HFF-Myc (cell line): ENCODE measurements around the gene APOBEC2.

Experiments
- DNase-seq: peaks from one replicate; pipeline ENCODE4 v3.0.0-alpha.2; 2011; ENCODE audit warnings: low read depth; ENCODE audit errors: extremely low read depth
- H3K4me3 ChIP-seq: replicated peaks from 2 replicates; pipeline ENCODE4 v1.5.1; 2011; ENCODE audit warnings: low read depth, mild to moderate bottlenecking, control low read depth, low read length
- TF ChIP-seq, protein P1 (sequence below): IDR thresholded peaks from 2 replicates; pipeline ENCODE4 v1.5.1; 2012; ENCODE audit warnings: mild to moderate bottlenecking, low read depth, low read length, control low read depth; ENCODE audit errors: missing control alignments

APOBEC2 gene

GRCh38 chr6:41049521-41049920 lies 3.5 kb upstream of the APOBEC2 start:
- TF ChIP-seq, protein P1, sequence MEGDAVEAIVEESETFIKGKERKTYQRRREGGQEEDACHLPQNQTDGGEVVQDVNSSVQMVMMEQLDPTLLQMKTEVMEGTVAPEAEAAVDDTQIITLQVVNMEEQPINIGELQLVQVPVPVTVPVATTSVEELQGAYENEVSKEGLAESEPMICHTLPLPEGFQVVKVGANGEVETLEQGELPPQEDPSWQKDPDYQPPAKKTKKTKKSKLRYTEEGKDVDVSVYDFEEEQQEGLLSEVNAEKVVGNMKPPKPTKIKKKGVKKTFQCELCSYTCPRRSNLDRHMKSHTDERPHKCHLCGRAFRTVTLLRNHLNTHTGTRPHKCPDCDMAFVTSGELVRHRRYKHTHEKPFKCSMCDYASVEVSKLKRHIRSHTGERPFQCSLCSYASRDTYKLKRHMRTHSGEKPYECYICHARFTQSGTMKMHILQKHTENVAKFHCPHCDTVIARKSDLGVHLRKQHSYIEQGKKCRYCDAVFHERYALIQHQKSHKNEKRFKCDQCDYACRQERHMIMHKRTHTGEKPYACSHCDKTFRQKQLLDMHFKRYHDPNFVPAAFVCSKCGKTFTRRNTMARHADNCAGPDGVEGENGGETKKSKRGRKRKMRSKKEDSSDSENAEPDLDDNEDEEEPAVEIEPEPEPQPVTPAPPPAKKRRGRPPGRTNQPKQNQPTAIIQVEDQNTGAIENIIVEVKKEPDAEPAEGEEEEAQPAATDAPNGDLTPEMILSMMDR: no peak
- DNase-seq: no peak
- no peak overlapping the region for H3K4me3 ChIP-seq

DNA sequence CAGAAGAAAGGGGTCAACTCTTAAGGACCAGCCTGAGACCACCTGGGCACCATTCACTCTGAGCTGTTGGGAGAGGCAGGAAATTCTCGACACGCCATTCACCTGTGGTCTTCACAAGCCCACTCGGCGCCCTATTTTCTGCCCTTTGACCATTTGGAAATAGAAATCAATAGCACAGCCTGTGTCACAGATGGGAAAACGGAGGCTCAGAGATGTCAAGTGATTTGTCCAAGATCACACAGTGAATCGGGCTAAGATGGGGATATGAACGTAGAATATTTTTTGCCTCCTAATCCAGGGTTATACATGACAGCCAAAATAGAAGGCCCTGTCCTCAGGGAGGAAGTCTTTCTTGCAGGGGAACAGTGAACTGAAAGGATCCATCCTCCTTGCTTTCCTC lies 3.0 kb upstream of the APOBEC2 start:
- no peak overlapping the region for H3K4me3 ChIP-seq
- TF ChIP-seq, protein P1: no peak
- DNase-seq: no peak

GRCh38 chr6:41050536-41050935 lies 2.5 kb upstream of the APOBEC2 start:
- H3K4me3 ChIP-seq: no peak overlapping the region
- TF ChIP-seq, protein P1: no peak
- DNase-seq: no peak

DNA sequence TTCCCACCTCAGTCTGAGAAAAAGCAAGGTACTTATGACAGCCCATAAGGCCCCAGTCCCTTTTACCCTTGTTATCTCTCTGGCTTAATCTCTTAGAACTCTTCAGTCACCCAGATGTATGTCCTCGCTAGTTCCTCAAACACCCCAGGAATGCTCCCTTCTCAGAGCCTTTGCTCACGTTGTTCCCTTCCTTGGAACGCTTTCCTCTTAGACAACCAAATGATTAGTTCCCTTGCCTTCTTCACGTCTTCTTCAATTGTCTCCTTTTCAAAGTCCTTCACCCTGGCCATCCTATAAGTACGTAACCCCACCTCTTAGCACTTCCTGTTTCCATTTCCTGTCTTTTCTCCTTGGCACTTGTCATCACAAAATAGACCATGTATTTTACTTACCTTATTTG lies 1.1 kb upstream of the APOBEC2 start:
- no peak overlapping the region for H3K4me3 ChIP-seq
- no peak for DNase-seq

DNA sequence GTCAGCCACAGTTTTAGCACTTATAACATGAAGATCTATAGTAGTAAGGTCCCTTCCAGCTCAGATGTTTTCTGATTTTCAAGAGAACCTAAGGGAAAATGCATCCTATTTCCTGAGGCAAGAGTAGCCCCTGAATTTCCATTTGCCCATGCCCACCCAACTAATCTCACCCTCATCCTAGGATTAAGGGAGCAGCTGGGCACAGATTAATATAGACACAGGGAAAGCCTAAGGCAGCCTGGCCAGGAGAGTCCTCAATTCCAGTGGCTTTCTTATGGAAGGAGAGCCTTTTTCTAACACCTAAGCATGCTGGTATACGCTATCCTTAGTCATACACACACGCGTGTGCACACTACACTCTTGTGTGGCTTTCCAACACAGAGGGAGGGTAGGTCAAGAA lies 1.5 kb downstream of the APOBEC2 start:
- no peak overlapping the region for H3K4me3 ChIP-seq
- TF ChIP-seq, protein P1: no peak
- no peak for DNase-seq

More for the DNA sequence above, 1.1 kb upstream of the APOBEC2 start:
- TF ChIP-seq, protein P1: no peak

DNA sequence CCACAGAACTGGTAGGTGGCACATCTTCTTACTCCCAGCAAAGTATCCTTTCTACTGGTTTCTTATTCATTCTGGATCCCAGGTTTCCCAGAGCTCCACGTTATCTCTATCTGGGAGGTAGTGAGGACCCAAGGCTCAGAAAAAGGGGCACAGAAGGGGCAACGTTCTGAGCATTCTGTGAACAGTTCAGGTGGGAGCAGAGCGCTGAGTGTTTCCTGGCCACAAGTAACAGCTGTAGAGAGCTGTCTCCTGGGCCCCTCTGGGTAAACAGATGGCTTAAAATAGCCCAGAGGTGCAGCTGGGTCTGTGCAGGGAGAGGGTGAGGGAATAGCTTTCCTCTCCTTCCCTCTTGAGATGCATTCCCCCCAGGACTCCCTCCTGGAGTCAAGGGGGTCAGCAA lies 2.1 kb downstream of the APOBEC2 start:
- TF ChIP-seq, protein P1: no peak
- no peak for DNase-seq
- H3K4me3 ChIP-seq: no peak overlapping the region

DNA sequence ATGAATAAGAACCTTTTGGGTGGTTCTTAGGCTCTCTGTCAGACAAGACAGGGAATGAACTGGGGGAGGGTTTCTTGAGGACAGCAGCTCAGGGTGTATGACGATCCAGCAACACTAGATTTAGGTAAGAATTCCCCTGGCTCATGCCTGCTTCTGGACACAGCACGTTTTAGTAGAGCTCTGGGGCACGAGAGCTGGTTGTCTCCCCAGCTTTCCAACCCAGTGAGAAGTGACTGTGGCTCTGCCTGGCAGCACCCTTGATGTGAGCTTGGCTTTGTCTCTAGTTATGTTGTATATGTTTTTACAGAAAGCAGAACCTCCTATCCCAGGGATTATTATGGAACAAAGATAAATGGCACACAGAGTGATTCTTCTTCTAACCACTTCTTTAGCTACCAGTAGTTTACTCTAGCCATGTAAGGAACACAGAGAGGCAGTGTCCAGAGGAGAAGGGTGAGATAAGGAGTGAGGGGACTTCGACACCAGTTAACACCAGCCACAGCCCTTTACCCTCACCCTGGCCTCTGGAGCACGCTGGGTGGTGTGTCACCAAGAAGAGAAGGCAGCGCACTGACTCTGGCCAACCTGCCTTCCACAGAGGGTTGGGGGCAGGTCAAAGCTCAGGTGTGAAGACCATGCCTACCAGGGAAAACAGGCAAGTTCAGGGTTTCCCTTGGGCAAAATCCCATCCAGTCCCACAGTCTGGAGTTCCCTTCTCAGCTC lies 3.9 kb downstream of the APOBEC2 start:
- no peak for DNase-seq
- TF ChIP-seq, protein P1: no peak
- H3K4me3 ChIP-seq: no peak overlapping the region
